K562 (cell line): ENCODE measurements around the gene COL9A3. TPM values are rescaled to one million over a fixed set of nuclear protein-coding genes. Genes with fewer than 3 reads are reported as not detected.

ENCODE experiments used
- ATF2 ChIP-seq: sonication (generic); formaldehyde crosslinking; IDR thresholded peaks from 2 replicates; pipeline ENCODE4 v1.8.1; 2022; ENCODE audit warnings: missing genetic modification reagents
- BRD9 ChIP-seq: fragments of 450-650 bp; IDR thresholded peaks from 2 replicates; pipeline ENCODE4 v1.6.1; 2018; ENCODE audit warnings: low read depth; ENCODE audit not compliant: partially characterized antibody
- CBX2 ChIP-seq: fragments of 200-600 bp; sonication (generic); IDR thresholded peaks from one replicate; pipeline ENCODE4 v1.6.1; 2012; ENCODE audit warnings: mild to moderate bottlenecking, low read length, inconsistent platforms; ENCODE audit not compliant: insufficient read depth, poor library complexity, severe bottlenecking
- CHAMP1 ChIP-seq: fragments of 450-650 bp; IDR thresholded peaks from 2 replicates; pipeline ENCODE4 v1.6.1; 2016; ENCODE audit warnings: mild to moderate bottlenecking
- JUND ChIP-seq, 2 experiments: IDR thresholded peaks; 2 replicates in 1 of 2; 3 replicates in 1 of 2; pipeline ENCODE4 v1.6.1; 2011; ENCODE audit warnings: borderline replicate concordance in 2 of 2, low read depth in 2 of 2, low read length in 2 of 2, improper control_type of control experiment in 1 of 2, missing biosample characterization in 1 of 2, missing genetic modification characterization in 1 of 2, missing genetic modification reagents in 1 of 2
- RBM34 ChIP-seq: fragments of 200-400 bp; formaldehyde crosslinking; IDR thresholded peaks from 2 replicates; pipeline ENCODE4 v1.6.1; 2018; ENCODE audit warnings: low read length, borderline replicate concordance; ENCODE audit not compliant: insufficient read depth
- SMAD2 ChIP-seq: fragments of 150-350 bp; IDR thresholded peaks from 2 replicates; pipeline ENCODE4 v1.6.1; 2014; ENCODE audit warnings: low read depth, mild to moderate bottlenecking, low read length
- TCF7L2 ChIP-seq: fragments of 150-350 bp; IDR thresholded peaks from 2 replicates; pipeline ENCODE4 v1.6.1; 2016; ENCODE audit warnings: low read depth, mild to moderate bottlenecking, low read length, moderate library complexity
- YY1 ChIP-seq, 3 experiments: IDR thresholded peaks; 2 replicates each; pipeline ENCODE4 v1.6.1; 2011; ENCODE audit warnings: low read length in 2 of 3, mild to moderate bottlenecking in 2 of 3, moderate library complexity in 2 of 3, borderline replicate concordance in 1 of 3, control low read depth in 1 of 3, low read depth in 1 of 3; ENCODE audit not compliant: insufficient read depth in 3 of 3, insufficient replicate concordance in 2 of 3, control insufficient read depth in 1 of 3, insufficient read length in 1 of 3; ENCODE audit errors: extremely low read depth in 1 of 3
- ZMIZ1 ChIP-seq, 2 experiments: fragments of 150-350 bp in 1 of 2; IDR thresholded peaks; 2 replicates each; pipeline ENCODE4 v1.6.1; 2012 to 2016; ENCODE audit warnings: low read depth in 2 of 2, low read length in 2 of 2, mild to moderate bottlenecking in 1 of 2, moderate library complexity in 1 of 2
- ZNF12 ChIP-seq: sonication (generic); formaldehyde crosslinking; IDR thresholded peaks from 2 replicates; pipeline ENCODE4 v1.4.0; 2020; ENCODE audit warnings: mild to moderate bottlenecking, missing genetic modification reagents
- ZNF146 ChIP-seq: IDR thresholded peaks from one replicate; pipeline ENCODE4 v1.6.1; 2018; ENCODE audit warnings: missing compliant biosample characterization; ENCODE audit not compliant: unreplicated experiment
- ZNF655 ChIP-seq: fragments of 250-450 bp; sonication (Bioruptor Pico); IDR thresholded peaks from 2 replicates; pipeline ENCODE4 v1.5.0; 2021
- polyA plus RNA-seq, 8 experiments: library from polyadenylated mRNA; depleted of rRNA in 4 of 8; stranded (reverse) in 5 of 8; unstranded in 3 of 8; fragments of >200 nt; fragmentation: Nextera tagmentation in 2 of 8; fragmentation: Illumina TruSeq in 1 of 8; extraction: Ambion mirVana in 2 of 8; extraction: Trizol in 1 of 8; gene quantifications; 2 replicates each; pipeline versions ENCODE4 v1.2.1 to v1.2.3, GENCODE V29; 2011 to 2014; ENCODE audit warnings: inconsistent platforms in 1 of 8, missing spikeins in 1 of 8
- total RNA-seq, 7 experiments: library from RNA; depleted of rRNA in 6 of 7; stranded (reverse); fragments of >200 nt in 6 of 7; fragmentation: Illumina TruSeq in 2 of 7; extraction: Trizol in 2 of 7; gene quantifications; 2 replicates each; pipeline versions ENCODE4 v1.2.1 to v1.2.3, GENCODE V29; 2011 to 2021; ENCODE audit warnings: low replicate concordance in 1 of 7

COL9A3 gene
- total and polyA plus RNA-seq, 9 of the 15 experiments (the other 6 are each of a cell fraction or from before 2014, with no cell fraction given) = 0.14 to 3.6 (median 0.88) TPM; not detected in 1

- TF ChIP-seq CHAMP1 = no peak
- no peak for TF ChIP-seq ZNF655 (CRISPR knock-in tag)
- TF ChIP-seq JUND (IDR thresholded peaks at IDR 0.05; ENCODE audit: borderline replicate concordance, low read depth, low read length) = peak; percentile 63; the same call in 1 of the 2 replicates
- peak; percentile 31; the same call in 1 of the 3 replicates for TF ChIP-seq JUND (tag; IDR thresholded peaks at IDR 0.05; ENCODE audit: borderline replicate concordance, low read depth, low read length)
- no peak for TF ChIP-seq TCF7L2
- no peak for TF ChIP-seq SMAD2
- TF ChIP-seq ZMIZ1 (IDR thresholded peaks at IDR 0.05; ENCODE audit: low read depth in 2 of 2, low read length in 2 of 2) = no peak
- no peak for TF ChIP-seq ATF2 (CRISPR knock-in tag)
- no peak for TF ChIP-seq RBM34
- peak in 1 of 3 experiments; percentile 39 for TF ChIP-seq YY1 (IDR thresholded peaks at IDR 0.05; ENCODE audit: borderline replicate concordance in 1 of 3, control insufficient read depth in 1 of 3, extremely low read depth in 1 of 3, insufficient read depth in 3 of 3, insufficient read length in 1 of 3, insufficient replicate concordance in 2 of 3, low read depth in 1 of 3, low read length in 2 of 3)
- TF ChIP-seq CBX2 = no peak
- no peak for TF ChIP-seq ZNF146
- TF ChIP-seq BRD9 = peak; percentile 15
- no peak for TF ChIP-seq ZNF12 (CRISPR knock-in tag)
These were observed 39.9 kb upstream of the COL9A3 start (continued) for GRCh38 chr20:62776692-62777527.
